ENCODE results near the gene ZNF655.
A peak's percentile ranks its signal among the peaks of the same experiment; 100 is the strongest.

The ZNF655 gene

GRCh38 chr7:99553039-99553438 is 5.4 kb upstream of the ZNF655 start:
- peaks cover 17 to 39% of the 10 kb centered on the region in 2 experiments for H3K36me3 ChIP-seq (ENCODE audit: control insufficient read depth in 2 of 2, insufficient read depth in 1 of 2, low read length in 2 of 2)
- no peaks in the 10 kb centered on the region; the same call in 1 of the 2 replicates for H3K9me3 ChIP-seq (ENCODE audit: control insufficient read depth, insufficient read depth, low read depth, low read length)
- ChIA-PET CTCF (no interaction called here), POLR2A (no interaction called here)
- no peak for TF ChIP-seq ZEB2 (tag by site-specific recombination; IDR thresholded peaks at IDR 0.05)
- TF ChIP-seq ZNF169 (tag by site-specific recombination; IDR thresholded peaks at IDR 0.05) = no peak
- no peak for TF ChIP-seq ZNF580 (tag by site-specific recombination; IDR thresholded peaks at IDR 0.05)
- TF ChIP-seq ZNF433 (tag by site-specific recombination; IDR thresholded peaks at IDR 0.05; ENCODE audit: low read depth) = no peak
- no peak for TF ChIP-seq ZSCAN18 (tag by site-specific recombination; IDR thresholded peaks at IDR 0.05)
- TF ChIP-seq ZNF423 (tag by site-specific recombination; IDR thresholded peaks at IDR 0.05) = no peak
- TF ChIP-seq PATZ1 (tag by site-specific recombination; IDR thresholded peaks at IDR 0.05) = no peak
- peak; percentile 75; the same call in 1 of the 2 replicates for TF ChIP-seq ATF2 (tag by site-specific recombination; IDR thresholded peaks at IDR 0.05; ENCODE audit: low read depth)
- peak; percentile 32 for TF ChIP-seq ZNF629 (tag by site-specific recombination; IDR thresholded peaks at IDR 0.05)
- no peak for TF ChIP-seq ZNF23 (tag by site-specific recombination; IDR thresholded peaks at IDR 0.05; ENCODE audit: borderline replicate concordance)
- no peak for TF ChIP-seq GLI2 (tag by site-specific recombination; IDR thresholded peaks at IDR 0.05; ENCODE audit: borderline replicate concordance, low read depth)
- no peak for TF ChIP-seq ZBTB26 (tag by site-specific recombination; optimal IDR thresholded peaks at IDR 0.05)
- TF ChIP-seq GFI1B (tag by site-specific recombination; IDR thresholded peaks at IDR 0.05) = no peak
- no peak for TF ChIP-seq ZNF596 (tag by site-specific recombination; IDR thresholded peaks at IDR 0.05)
- no peak for TF ChIP-seq ZNF701 (tag by site-specific recombination; IDR thresholded peaks at IDR 0.05)
- TF ChIP-seq ZSCAN30 (tag by site-specific recombination; IDR thresholded peaks at IDR 0.05) = no peak
- no peak for TF ChIP-seq ZNF146 (tag by site-specific recombination; IDR thresholded peaks at IDR 0.05)
- H3K4me3 ChIP-seq (ENCODE audit: low read depth, low read length) = no peak overlapping the region
- H3K27ac ChIP-seq (ENCODE audit: extremely low read depth, low read depth, low read length) = no peak overlapping the region
- peaks cover 3% of the 10 kb centered on the region; the same call in 1 of the 2 replicates for H3K4me1 ChIP-seq (ENCODE audit: control insufficient read depth, insufficient read depth, low read length)

GRCh38 chr7:99554939-99555338 is 3.5 kb upstream of the ZNF655 start:
- ChIA-PET POLR2A (no interaction called here), CTCF (no interaction called here)
- Histone ChIP-seq H3K36me3 (ENCODE audit: control insufficient read depth in 2 of 2, insufficient read depth in 1 of 2, low read length in 2 of 2) (peaks cover 9 to 32% of the 10 kb centered on the region in 2 experiments), H3K4me1 (ENCODE audit: control insufficient read depth, insufficient read depth, low read length) (peaks cover 3% of the 10 kb centered on the region; the same call in 1 of the 2 replicates), H3K27ac (ENCODE audit: extremely low read depth, low read depth, low read length) (no peak overlapping the region), H3K4me3 (ENCODE audit: low read depth, low read length) (no peak overlapping the region), H3K9me3 (ENCODE audit: control insufficient read depth, insufficient read depth, low read depth, low read length) (no peaks in the 10 kb centered on the region)
- TF ChIP-seq ZNF19 (tag by site-specific recombination; IDR thresholded peaks at IDR 0.05; ENCODE audit: low read depth) (no peak), SCRT2 (tag by site-specific recombination; IDR thresholded peaks at IDR 0.05) (no peak), ZNF629 (tag by site-specific recombination; IDR thresholded peaks at IDR 0.05) (peak; percentile 66), SP3 (tag by site-specific recombination; IDR thresholded peaks at IDR 0.05) (no peak), ZIC2 (tag by site-specific recombination; IDR thresholded peaks at IDR 0.05) (no peak), ELK4 (IDR thresholded peaks at IDR 0.05; ENCODE audit: borderline replicate concordance, low read depth, low read length) (no peak), ZNF292 (tag by site-specific recombination; IDR thresholded peaks at IDR 0.05; ENCODE audit: borderline replicate concordance, low read depth) (no peak), SETDB1 (IDR thresholded peaks at IDR 0.05; ENCODE audit: insufficient read length, low read length) (no peak), ZNF558 (tag by site-specific recombination; IDR thresholded peaks at IDR 0.05) (no peak), ZNF16 (tag by site-specific recombination; IDR thresholded peaks at IDR 0.05; ENCODE audit: low read depth) (no peak), ZNF341 (tag by site-specific recombination; IDR thresholded peaks at IDR 0.05; ENCODE audit: low read depth) (no peak), ZBTB20 (tag by site-specific recombination; IDR thresholded peaks at IDR 0.05) (no peak), ZBTB17 (tag by site-specific recombination; IDR thresholded peaks at IDR 0.05) (no peak)

All from HEK293 (cell line).